Activated CD8-positive, alpha-beta memory T cell treated with anti-CD3 and anti-CD28 coated beads for 36 hours (primary cell): ENCODE data around the gene DUSP1. TPM values are rescaled to one million over a fixed set of nuclear protein-coding genes. Genes with fewer than 3 reads are reported as not detected.
"Not testable (repeated sequence)": the region's sequence is repeated elsewhere in the genome, so short reads cannot be mapped to it uniquely, and the experiment has no call there.

Experiments used
- CTCF ChIA-PET: fragments of 350-600 bp; sonication (Branson Sonifier 250); formaldehyde crosslinking; loops from one replicate; lab custom pipeline; 2021; ENCODE audit warnings: antibody characterized with exemption; lab: Charles Lee
- POLR2A ChIA-PET: fragments of 350-600 bp; sonication (Branson Sonifier 250); formaldehyde crosslinking; loops from one replicate; lab custom pipeline; 2021; ENCODE audit warnings: antibody characterized with exemption; lab: Charles Lee
- total RNA-seq, 2 experiments: library from RNA; stranded (reverse); gene quantifications; one replicate each; pipeline ENCODE4 v1.2.3, GENCODE V29; 2021

DUSP1 gene, protein sequence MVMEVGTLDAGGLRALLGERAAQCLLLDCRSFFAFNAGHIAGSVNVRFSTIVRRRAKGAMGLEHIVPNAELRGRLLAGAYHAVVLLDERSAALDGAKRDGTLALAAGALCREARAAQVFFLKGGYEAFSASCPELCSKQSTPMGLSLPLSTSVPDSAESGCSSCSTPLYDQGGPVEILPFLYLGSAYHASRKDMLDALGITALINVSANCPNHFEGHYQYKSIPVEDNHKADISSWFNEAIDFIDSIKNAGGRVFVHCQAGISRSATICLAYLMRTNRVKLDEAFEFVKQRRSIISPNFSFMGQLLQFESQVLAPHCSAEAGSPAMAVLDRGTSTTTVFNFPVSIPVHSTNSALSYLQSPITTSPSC
- total RNA-seq = 1 to 10 TPM; 7.0 to 7.3 TPM

DNA sequence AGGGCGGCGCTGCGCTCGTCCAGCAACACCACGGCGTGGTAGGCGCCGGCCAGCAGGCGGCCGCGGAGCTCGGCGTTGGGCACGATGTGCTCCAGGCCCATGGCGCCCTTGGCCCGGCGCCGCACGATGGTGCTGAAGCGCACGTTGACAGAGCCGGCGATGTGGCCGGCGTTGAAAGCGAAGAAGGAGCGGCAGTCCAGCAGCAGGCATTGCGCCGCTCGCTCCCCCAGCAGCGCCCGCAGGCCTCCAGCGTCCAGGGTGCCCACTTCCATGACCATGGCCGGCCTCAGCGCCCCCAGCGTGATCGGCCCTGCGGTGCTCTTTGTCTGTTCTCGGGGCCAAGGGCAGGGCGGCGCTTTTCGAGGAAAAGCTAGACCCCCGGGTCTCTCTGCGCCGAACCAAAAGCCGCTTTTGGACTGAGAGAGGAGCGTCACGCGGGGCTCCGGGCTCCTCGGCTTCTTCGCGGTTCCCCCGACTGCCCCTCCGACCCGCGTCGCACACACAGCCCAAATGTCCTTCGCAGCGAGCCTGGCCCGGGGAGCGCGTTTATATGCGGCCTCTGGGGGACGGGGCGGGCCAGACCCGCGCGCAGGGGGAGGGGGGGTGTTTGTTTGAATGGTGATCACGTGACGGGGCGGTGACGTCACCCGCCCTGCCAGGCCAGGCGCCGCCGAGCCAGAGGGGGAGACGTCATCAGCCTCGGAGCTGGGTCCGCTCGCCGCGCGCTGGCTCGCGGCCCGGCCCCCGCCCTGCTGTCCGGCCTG lies at the start of gene DUSP1:
Gene DUSP1 (minus strand): TSS at position 521 of the 764 bp plus-strand sequence. CDS start 243 bp downstream, at position 278.
- ChIA-PET CTCF (interaction anchor here (0.6 to 3.0 kb wide), 12 partner anchors 10 to 1356 kb away, joined by 3 to 15 read pairs (median 5); partner anchors contain the start of gene ERGIC1), POLR2A (interaction anchor here (0.6 to 2.2 kb wide), 11 partner anchors 10 to 373 kb away, joined by 3 to 15 read pairs (median 4); partner anchors contain the start of genes ATP6V0E1 and ERGIC1)

DNA sequence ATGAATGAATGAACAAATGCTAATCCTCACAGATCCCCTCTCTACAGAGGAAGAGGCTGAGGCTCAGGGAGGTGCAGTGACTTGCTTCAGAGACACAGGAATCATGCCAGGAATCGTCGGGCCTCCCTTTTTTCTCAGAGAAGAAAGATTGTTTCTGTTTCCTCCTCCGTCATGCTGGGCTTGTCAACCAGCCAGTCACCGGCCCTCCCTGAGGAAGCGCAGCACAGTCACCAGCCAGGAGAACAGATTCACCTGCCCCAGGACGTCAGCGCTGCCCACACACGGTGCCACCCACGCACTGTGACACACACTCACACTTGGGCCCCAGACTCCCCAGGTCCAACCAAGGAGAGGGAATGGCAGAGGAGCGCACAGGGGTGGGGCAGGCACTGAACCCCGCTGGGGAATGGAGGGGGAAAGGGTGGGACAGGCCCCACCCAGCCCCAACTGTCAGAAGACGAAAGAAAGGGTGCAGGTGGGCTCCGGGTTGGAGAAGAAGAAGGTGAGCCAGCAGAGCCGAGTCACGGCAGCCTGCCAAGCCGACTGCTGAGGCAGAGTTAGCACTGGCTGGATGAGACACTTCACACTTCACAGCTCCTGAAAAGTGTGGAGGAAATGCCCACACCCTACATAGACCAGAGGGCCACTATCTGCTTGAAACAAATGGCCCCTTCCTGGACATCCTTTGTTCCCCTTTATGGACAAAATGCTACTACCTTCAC lies 49.2 kb upstream of the DUSP1 start:
- CTCF ChIA-PET = interaction anchor here (1.4 kb wide), 1 partner anchor 113 kb away, joined by 3 read pairs; no protein-coding TSS in a partner anchor

GRCh38 chr5:172819569-172819968 lies 48.6 kb upstream of the DUSP1 start:
- CTCF ChIA-PET = no interaction called here
- POLR2A ChIA-PET = no interaction called here

More for the DNA sequence above, 49.2 kb upstream of the DUSP1 start:
- POLR2A ChIA-PET = no interaction called here

- CTCF ChIA-PET = interaction anchor here (0.7 kb wide), 1 partner anchor 354 kb away, joined by 5 read pairs; no protein-coding TSS in a partner anchor
- POLR2A ChIA-PET = no interaction called here
These were observed 47.1 kb upstream of the DUSP1 start for GRCh38 chr5:172818081-172818480.

DNA sequence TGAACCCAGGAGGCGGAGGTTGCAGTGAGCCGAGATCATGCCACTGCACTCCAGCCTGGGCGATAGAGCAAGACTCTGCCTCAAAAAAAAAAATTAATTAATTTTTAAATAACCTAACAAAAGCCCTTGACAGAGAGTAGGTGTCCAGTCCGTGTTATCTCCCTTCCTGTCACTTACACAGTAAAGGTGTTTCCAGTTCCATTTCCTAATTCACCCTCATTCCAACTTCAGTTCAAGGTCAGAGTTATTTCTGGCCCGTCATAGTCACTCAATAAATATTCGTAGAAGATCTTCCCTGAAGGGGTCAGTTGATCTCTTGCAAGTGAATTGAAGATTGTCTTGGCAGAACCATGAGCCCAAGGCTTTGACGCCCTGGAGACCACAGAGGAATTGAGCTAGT lies 46.7 kb upstream of the DUSP1 start:
- CTCF ChIA-PET = no interaction called here
- POLR2A ChIA-PET = no interaction called here

- POLR2A ChIA-PET = no interaction called here
- CTCF ChIA-PET = no interaction called here
These were observed 46.0 kb upstream of the DUSP1 start for GRCh38 chr5:172816925-172817562.

- ChIA-PET CTCF (no interaction called here), POLR2A (no interaction called here)
These were observed 44.6 kb upstream of the DUSP1 start for GRCh38 chr5:172815631-172816030.

DNA sequence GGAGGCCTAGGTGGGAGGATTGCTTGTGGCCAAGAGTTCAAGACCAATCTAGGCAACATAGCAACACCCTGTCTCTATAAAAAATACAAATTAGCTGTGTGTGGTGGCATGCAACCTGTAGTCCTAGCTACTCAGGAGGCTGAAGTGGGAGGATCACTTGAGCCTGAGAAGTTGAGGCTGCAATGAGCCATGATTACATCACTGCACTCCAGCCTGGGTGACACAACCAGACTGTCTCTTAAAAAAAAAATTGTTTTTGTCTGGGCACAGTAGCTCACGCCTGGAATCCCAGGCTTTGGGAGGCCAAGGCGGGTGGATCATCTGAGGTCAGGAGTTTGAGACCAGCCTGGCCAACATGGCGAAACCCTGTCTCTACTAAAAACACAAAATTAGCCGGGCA lies 40.0 kb upstream of the DUSP1 start:
- CTCF ChIA-PET, POLR2A ChIA-PET: not testable (repeated sequence)

DNA sequence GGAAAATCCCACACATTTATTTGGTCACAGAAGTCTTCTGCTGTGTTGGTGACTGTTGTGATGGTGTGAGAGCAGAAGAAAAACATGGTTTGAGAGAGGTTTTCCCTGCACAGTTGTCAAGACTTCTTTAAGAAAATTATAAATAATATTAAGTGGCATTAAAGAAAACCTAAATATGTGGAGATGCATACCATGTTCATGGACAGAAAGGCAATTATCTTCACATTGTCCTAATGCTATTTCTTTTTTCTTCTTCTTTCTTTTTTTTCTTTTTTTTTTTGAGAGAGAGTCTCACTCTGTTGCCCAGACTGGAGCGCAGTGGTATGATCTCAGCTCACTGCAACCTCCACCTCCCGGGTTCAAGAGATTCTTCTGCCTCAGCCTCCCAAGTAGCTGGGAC lies 38.8 kb upstream of the DUSP1 start:
- POLR2A ChIA-PET = no interaction called here
- CTCF ChIA-PET = no interaction called here

- POLR2A ChIA-PET = interaction anchor here (0.6 to 2.3 kb wide), 6 partner anchors 29 to 176 kb away, joined by 3 to 15 read pairs (median 4); partner anchors contain the start of genes ATP6V0E1 and DUSP1
- CTCF ChIA-PET = interaction anchor here (0.6 to 1.5 kb wide), 7 partner anchors 21 to 124 kb away, joined by 3 to 8 read pairs (median 3); no protein-coding TSS in a partner anchor
These were observed 36.8 kb upstream of the DUSP1 start for GRCh38 chr5:172807766-172808311.

GRCh38 chr5:172806897-172807672 lies 36.1 kb upstream of the DUSP1 start:
- ChIA-PET CTCF (interaction anchor here (0.6 to 1.5 kb wide), 7 partner anchors 22 to 124 kb away, joined by 3 to 8 read pairs (median 3); no protein-coding TSS in a partner anchor), POLR2A (interaction anchor here (0.6 to 2.3 kb wide), 7 partner anchors 17 to 177 kb away, joined by 3 to 15 read pairs (median 5); partner anchors contain the start of genes ATP6V0E1 and DUSP1)

DNA sequence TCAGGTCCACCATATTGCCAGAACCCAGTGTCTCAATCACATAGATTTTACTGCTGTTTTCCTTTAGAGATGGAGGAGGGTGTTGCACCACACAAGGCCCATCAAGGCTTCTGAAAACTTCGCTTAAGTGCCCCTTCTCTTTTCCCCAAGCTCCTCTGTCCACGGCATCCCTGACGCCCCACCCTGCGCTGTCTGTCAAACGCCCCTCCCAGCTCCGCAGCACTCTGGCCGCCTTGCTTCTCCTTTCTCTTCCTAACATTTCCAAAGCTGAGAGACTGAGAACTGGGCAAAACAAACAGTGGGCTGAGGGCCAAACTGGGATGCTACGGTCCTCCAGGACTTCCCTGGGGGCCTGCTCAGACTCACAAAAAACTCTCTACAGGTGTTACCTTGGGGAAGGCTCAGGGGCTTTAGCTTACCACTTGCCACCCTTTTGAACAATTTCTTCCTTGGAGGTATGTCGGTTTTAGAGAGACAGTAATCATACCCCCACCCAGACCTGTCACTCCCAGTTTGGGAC lies 34.8 kb upstream of the DUSP1 start:
- CTCF ChIA-PET = interaction anchor here (0.6 to 1.3 kb wide), 4 partner anchors 34 to 127 kb away, joined by 3 to 4 read pairs (median 3); partner anchors contain the start of gene DUSP1
- POLR2A ChIA-PET = interaction anchor here (2.3 kb wide), 1 partner anchor 35 kb away, joined by 15 read pairs; the partner anchor contains the start of gene DUSP1

- ChIA-PET POLR2A (no interaction called here), CTCF (interaction anchor here (1.0 to 1.3 kb wide), 3 partner anchors 35 to 127 kb away, joined by 3 read pairs; partner anchors contain the start of gene DUSP1)
These were observed 34.2 kb upstream of the DUSP1 start for GRCh38 chr5:172805018-172805683.

GRCh38 chr5:172802567-172803176 lies 31.7 kb upstream of the DUSP1 start:
- ChIA-PET CTCF (interaction anchor here (0.6 to 1.9 kb wide), 2 partner anchors 31 to 36 kb away, joined by 4 read pairs; no protein-coding TSS in a partner anchor), POLR2A (no interaction called here)

GRCh38 chr5:172802112-172802511 lies 31.1 kb upstream of the DUSP1 start:
- CTCF ChIA-PET = no interaction called here
- POLR2A ChIA-PET = no interaction called here

GRCh38 chr5:172801179-172801671 lies 30.2 kb upstream of the DUSP1 start:
- ChIA-PET CTCF (no interaction called here), POLR2A (no interaction called here)
